ENCODE results near the gene CCDC6.
"Not testable (repeated sequence)": the region's sequence is repeated elsewhere in the genome, so short reads cannot be mapped to it uniquely, and the experiment has no call there.

The CCDC6 gene

DNA sequence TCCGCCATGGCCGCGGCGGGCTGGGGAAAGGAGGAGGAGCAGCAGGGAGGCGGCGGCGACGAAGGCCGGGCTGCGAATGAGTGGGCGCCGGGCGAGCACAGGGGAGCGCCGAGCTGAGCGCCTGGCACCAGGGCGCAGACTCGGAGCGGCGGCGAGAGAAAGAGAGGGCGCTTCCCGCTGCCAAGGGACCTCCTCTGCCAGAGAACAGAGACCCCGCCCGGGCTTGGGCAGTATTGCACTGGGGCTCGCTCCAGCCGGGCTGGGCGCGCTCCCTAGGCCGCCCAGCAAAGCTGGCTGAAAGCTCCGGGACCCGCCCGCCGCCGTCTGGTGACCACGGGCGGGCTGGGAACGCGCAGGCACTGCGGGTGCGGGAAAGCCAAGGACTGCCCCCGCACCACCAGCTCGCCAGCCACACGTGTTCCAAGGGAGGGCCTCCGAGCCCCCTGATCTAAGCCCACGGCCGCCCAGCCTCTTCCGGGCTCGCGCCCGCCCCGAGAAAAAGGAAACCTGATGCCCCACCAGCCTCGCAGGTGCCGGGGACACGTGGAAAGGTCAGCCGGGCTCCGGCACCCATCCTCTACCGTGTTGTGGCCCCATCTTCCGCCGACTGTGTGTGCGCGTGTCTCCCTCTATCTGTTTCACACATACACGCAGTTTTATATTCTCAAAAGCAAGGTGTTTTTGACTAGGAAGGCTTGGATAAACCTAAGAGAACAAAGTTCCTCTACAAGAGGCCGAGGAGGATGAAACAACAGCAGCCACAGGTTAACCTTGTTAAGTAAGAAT is at the start of gene CCDC6:
CCDC6 (minus strand) TSS at position 140 of the 786 bp plus-strand sequence; CDS start at position 8, 132 bp downstream.
- DNase-seq = peak; percentile 98

GRCh38 chr10:59954296-59954695 is 47.9 kb upstream of the CCDC6 start:
- no peak for DNase-seq

DNA sequence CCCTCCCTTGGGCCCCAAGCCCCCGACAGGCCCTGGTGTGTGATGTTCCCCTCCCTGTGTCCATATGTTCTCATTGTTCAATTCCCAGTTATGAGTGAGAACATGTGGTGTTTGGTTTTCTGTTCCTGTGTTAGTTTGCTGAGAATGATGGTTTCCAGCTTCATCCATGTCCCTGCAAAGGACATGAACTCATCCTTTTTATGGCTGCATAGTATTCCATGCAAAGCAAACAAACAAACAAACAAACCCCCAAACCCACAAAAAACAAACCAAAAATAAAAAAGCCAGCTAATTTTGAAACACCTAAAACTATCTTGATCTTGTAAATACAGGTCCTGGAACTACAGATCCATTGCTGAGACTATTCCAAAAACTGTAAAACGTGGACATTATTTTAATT is 47.4 kb upstream of the CCDC6 start:
- DNase-seq = not testable (repeated sequence)

GRCh38 chr10:59950105-59950504 is 43.7 kb upstream of the CCDC6 start:
- DNase-seq = no peak

GRCh38 chr10:59949608-59950007 is 43.3 kb upstream of the CCDC6 start:
- no peak for DNase-seq

- DNase-seq = no peak
These were observed 39.6 kb upstream of the CCDC6 start for GRCh38 chr10:59945991-59946390.

GRCh38 chr10:59945590-59945989 is 39.2 kb upstream of the CCDC6 start:
- no peak for DNase-seq

DNA sequence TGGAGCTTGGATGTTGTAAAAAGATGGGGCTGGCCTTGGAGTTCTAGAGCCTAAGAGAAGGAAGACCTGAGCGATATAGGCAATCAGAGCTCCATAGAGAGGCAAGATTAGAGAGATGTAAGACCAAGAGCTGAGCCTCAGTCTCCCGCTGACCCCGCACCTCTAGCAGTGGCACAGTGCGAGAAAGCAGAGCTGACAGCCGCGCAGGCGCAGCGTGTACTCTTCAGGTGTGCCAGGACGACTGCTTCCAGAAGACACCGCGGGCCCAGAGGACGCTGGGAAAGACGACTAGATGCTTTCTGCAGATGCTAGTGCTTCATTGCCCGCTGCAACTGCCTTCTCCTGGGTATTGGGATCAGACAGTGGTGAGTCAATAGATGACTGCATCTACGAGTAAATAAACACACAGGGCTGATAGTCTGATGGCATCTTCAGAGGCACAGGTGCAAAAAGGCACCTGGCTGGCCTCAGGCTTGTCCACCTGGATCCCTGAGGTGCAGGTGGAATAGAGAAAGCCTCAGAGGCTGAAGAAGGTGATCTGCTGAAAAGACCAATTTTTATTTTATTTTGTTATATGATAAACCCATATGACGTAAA is 38.1 kb upstream of the CCDC6 start:
- peak; percentile 94 for DNase-seq

- DNase-seq = no peak
These were observed 36.2 kb upstream of the CCDC6 start for GRCh38 chr10:59942556-59942955.

DNA sequence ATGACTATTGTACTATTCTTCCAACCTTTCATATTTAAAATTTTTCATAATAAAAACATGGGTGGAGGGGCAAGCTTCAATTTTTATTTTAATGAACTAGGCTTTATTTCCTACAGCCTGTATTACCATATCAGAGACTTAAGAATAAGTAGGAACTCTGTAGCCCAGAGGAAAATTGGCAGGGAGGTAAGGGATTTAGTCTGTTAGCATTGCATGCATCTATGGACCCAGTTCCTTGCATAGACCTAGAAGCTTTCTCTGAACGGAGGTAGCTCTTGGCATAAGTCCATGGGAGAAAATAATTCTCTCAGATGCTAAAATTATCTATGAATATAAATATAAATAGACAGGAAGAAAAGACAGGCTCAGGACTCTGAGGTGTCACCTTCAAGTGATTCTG is 31.4 kb upstream of the CCDC6 start:
- no peak for DNase-seq

GRCh38 chr10:59934701-59935100 is 28.3 kb upstream of the CCDC6 start:
- DNase-seq = no peak

GRCh38 chr10:59930788-59931521 is 24.6 kb upstream of the CCDC6 start:
- DNase-seq = not testable (repeated sequence)

GRCh38 chr10:59926086-59926485 is 19.7 kb upstream of the CCDC6 start:
- DNase-seq = no peak

DNA sequence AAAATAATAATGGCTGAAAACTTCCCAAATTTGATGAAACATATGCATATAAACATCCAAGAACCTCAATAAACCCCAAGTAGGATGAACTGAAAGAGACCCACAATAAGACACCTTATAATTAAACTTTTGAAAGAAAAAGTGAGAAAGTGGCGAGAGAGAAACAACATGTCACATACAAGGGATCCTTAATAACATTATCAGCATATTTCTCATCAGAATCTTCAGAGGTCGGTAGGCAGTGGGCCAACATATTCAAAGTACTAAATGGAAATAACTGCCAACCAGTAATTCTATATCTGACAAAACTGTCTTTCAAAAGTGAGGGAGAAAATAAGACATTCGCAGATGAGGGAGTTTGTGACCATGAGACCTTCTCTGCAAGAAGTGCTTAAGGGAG is 16.6 kb upstream of the CCDC6 start:
- DNase-seq = no peak

GRCh38 chr10:59917922-59918321 is 11.6 kb upstream of the CCDC6 start:
- no peak for DNase-seq

- peak; percentile 16 for DNase-seq
These were observed 7.3 kb upstream of the CCDC6 start for GRCh38 chr10:59913547-59914237.

DNA sequence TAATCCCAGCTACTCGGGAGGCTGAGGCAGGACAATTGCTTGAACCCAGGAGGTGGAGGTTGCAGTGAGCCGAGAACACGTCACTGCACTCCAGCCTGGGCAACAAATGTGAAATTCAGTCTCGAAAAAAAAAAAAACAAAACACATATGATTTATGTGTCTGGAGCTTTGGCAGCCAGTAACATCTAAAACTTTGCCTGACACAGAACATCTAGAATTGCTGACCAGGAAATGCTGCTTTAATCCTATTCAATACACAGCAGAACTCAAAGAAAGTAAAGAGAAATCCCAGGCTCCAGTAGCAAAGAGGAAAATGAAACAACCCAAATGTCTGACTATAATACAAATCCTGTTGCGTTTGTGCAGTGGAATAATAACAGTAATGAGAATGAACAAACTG is 4.5 kb upstream of the CCDC6 start:
- DNase-seq = no peak

- DNase-seq = no peak
These were observed 3.5 kb upstream of the CCDC6 start for GRCh38 chr10:59909815-59910214.

GRCh38 chr10:59908808-59909143 is 2.4 kb upstream of the CCDC6 start:
- no peak for DNase-seq

DNA sequence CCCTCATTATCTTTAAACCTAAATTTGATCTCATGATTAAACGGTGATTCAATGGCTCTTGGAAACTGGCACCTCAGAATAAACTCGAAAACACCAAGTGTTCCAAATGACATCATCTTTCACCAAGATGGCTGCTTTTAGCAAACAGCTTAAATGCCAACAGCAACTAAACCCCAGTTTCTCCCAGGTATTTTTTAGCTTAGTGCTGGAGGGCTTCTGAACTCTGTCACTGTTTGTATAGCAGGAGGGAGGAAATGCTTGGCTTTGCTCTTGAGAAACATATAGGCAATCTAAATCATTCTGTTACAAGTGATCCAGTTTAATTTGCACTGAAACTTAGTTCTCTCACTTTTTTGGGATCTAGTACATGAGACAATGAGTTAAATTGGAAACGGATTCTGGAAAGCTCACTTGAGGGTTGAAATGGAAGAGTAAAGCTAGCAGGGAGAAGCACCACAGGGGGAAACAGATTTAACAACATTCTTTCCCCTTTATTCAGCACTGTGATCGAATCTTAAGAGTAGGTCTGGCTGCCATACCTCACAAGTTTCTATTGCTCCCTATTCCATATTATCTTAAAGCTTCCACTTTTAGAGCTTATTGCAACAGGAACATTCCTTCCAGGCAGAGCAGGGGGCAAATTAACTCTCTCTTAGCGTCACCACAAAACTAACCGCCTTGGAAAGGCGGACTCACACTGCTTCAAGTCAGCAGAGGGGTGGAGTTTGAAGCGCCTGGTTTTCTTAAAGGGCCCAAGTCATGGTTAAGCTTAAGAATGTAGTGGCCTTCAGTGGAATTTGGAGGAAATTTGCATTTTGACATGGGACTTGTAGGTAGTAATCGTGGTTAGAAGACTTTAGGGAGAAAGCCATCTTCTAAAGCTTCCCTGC is 1.8 kb upstream of the CCDC6 start:
- peak; percentile 73 for DNase-seq

- peak; percentile 72 for DNase-seq
These were observed 1.2 kb upstream of the CCDC6 start for GRCh38 chr10:59907537-59907917.

DNA sequence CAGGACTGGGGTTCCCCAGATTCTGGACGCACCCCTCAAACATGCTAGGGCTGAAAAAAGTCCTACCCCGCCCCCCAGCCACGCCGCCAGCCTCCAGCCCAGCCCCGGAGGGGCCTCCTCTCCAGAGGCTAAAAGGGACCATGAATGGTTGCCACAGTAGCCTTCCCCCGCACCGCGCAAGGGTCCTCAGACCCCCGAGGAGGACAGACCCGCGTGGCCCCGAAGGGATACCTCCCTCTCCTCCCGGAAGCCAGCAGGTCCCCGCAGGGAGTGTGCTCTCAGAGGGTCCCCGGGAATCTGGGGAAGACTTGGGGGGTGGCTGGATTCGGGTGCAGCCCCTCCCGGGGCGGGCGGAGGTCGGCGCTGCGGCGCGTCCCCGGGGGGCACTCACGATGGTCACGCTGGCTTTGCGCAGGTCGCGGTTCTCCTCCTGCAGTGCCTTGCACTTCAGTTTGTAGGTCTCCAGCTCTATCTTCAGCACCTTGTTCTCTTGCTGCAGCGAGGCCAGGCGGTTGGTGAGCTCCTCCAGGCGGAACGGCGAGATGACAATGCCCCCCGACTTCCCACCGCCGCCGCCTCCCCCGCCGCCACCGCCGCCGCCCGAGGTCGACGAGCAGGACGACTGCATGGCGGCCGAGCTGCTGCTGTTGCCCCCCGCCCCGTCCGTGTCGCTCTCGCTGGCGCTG is 482 bp downstream of the CCDC6 start:
- DNase-seq = peak; percentile 53
